ENCODE data around the gene TRERF1.

TRERF1 gene

GRCh38 chr6:42352856-42353564 is 98.7 kb downstream of the TRERF1 start:
- DNase-seq (ENCODE audit: low spot score) = no peak
- TF ChIP-seq CTCF (IDR thresholded peaks at IDR 0.05; ENCODE audit: extremely low read depth, missing control alignments) = no peak

DNA sequence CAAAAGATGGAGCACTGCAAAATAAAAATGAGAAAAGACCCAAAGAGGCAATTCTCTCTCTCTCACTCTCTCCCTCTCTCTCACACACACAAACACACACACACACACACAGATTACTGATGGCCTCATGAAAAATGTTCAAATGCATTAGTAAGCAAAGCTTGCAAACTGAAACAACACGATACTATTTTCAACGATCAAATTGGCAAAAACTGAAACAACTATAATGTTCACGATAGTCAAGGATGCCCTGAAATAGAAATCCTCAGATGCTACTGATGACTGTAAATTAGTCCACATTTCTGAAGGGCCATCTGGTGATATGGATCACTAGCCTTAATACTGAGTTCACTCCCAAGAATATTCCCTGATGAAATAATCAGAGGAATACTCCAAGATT is 100.8 kb downstream of the TRERF1 start:
- DNase-seq (ENCODE audit: low spot score) = no peak
- no peak for TF ChIP-seq CTCF (IDR thresholded peaks at IDR 0.05; ENCODE audit: extremely low read depth, missing control alignments)

DNA sequence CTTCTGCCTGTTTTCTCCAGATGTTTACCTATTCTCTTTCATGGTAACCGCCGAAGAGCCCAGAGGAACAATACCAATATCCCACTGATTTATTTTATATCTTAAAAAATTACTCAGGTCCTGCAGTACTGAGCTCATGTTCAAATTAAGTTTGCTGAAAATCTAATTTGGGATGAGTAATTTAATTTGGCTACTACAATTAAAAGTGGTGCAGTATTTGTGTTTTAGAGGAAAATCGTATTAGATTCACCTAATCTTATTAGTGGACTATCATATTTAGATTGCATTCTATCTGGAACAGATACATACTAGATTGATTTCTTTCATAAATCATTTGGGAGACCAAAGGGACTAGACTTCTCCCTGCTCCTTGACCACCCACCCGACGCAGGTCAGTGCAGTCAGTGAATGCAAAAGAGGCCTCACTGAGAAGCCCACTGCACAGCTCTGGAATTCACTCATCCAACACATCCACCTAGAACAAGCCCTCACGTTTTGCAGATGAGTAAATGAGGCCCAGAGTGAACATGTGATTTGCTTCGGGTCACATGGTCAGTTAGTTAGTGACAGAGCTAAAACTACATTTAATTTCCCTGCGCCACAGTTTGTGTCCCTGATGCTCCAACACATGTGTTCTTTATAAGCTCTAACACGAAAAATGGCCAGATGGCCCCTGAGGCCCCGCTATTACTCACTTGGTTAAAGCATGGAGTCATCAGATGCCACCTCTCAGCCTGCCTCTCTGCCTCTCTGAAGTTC is 101.8 kb downstream of the TRERF1 start:
- no peak for DNase-seq (ENCODE audit: low spot score)
- no peak for TF ChIP-seq CTCF (IDR thresholded peaks at IDR 0.05; ENCODE audit: extremely low read depth, missing control alignments)

GRCh38 chr6:42347456-42347855 is 104.3 kb downstream of the TRERF1 start:
- DNase-seq (ENCODE audit: low spot score) = no peak
- TF ChIP-seq CTCF (IDR thresholded peaks at IDR 0.05; ENCODE audit: extremely low read depth, missing control alignments) = no peak

- no peak for DNase-seq (ENCODE audit: low spot score)
- no peak for TF ChIP-seq CTCF (IDR thresholded peaks at IDR 0.05; ENCODE audit: extremely low read depth, missing control alignments)
Observed at GRCh38 chr6:42345696-42346416, 105.9 kb downstream of the TRERF1 start.

- no peak for DNase-seq (ENCODE audit: low spot score)
- no peak for TF ChIP-seq CTCF (IDR thresholded peaks at IDR 0.05; ENCODE audit: extremely low read depth, missing control alignments)
Observed at GRCh38 chr6:42344756-42345155, 107.0 kb downstream of the TRERF1 start.
